Peyer's patch (tissue), 4 donors: Measurements from ENCODE around the gene LIPC.

Experiments used
- POLR2A ChIP-seq, 2 donors: fragments of 450-650 bp; IDR thresholded peaks; one replicate each; pipeline ENCODE4 v1.5.1; 2017; ENCODE audit warnings: antibody characterized with exemption in 2 of 2, mild to moderate bottlenecking in 2 of 2, moderate library complexity in 2 of 2
- TF ChIP-seq, protein P1 (sequence below), 6 experiments: fragments of 450-650 bp in 4 of 6; fragments of 200-600 bp in 2 of 6; sonication (generic) in 1 of 6; IDR thresholded peaks; one replicate each; pipeline ENCODE4 v1.5.1; 2017 to 2019; ENCODE audit warnings: antibody characterized with exemption in 6 of 6, mild to moderate bottlenecking in 3 of 6, moderate library complexity in 1 of 6

DNA sequence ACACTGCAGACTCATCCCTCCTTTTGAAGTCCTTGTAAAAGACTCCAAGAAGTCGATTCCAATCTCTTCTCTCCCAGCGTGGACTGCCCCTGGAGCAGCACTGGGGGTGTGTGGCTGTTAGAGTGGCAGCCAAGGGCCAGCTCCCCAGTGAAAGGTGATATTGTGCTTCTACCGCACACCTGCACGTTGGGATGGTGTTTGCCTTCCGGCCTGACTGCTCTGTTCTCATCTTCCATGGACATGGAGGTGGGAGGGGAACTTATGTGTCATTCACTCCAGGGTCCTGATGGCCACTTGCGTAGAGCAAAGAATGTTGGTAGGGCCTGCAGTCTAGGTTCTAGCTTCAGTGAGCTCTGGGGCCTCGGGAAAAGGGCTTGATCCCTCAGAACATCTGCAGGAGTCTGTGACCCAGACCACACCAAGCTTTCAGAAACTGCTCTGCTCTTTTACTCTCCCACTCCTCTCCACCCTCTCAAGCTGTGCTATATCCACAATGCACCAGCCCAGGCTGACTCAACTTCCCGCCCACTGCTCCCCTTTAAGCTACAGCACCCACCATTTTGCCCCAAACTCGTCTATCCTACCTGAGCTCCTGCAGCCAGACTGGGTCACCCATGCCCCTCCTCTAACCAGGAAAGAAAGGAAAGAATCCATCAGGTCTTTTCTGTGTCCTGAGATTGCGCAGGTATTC is 31.3 kb downstream of the LIPC start:
- TF ChIP-seq, protein P1, sequence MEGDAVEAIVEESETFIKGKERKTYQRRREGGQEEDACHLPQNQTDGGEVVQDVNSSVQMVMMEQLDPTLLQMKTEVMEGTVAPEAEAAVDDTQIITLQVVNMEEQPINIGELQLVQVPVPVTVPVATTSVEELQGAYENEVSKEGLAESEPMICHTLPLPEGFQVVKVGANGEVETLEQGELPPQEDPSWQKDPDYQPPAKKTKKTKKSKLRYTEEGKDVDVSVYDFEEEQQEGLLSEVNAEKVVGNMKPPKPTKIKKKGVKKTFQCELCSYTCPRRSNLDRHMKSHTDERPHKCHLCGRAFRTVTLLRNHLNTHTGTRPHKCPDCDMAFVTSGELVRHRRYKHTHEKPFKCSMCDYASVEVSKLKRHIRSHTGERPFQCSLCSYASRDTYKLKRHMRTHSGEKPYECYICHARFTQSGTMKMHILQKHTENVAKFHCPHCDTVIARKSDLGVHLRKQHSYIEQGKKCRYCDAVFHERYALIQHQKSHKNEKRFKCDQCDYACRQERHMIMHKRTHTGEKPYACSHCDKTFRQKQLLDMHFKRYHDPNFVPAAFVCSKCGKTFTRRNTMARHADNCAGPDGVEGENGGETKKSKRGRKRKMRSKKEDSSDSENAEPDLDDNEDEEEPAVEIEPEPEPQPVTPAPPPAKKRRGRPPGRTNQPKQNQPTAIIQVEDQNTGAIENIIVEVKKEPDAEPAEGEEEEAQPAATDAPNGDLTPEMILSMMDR (IDR thresholded peaks at IDR 0.05), result no peak
- no peak for TF ChIP-seq POLR2A (IDR thresholded peaks at IDR 0.05)
